ENCODE data around the gene ABHD17C. TPM values are rescaled to one million over a fixed set of nuclear protein-coding genes. Genes with fewer than 3 reads are reported as not detected.

Gene ABHD17C
- total and polyA plus RNA-seq, 2 donors (not counting 3 experiments of a cell fraction or from before 2014, with no cell fraction given) = 5.9 to 10.9 TPM

- dilution Hi-C loops (cut with MboI; ENCODE audit: extremely low pct_ligation_motif_present, low sequenced_read_pairs) (no loop called here), intact Hi-C loops (cut with micrococcal nuclease) (no loop called here)
- CTCF ChIA-PET = interaction anchor here (1.0 to 3.6 kb wide), 2 partner anchors 10 to 479 kb away, joined by 3 to 28 read pairs; no protein-coding TSS in a partner anchor
- Histone ChIP-seq H3K4me1 (ENCODE audit: control insufficient read depth, extremely low read depth, insufficient read depth, low read length) (no peaks in the 10 kb centered on the region), H4K20me1 (replicated peaks; ENCODE audit: control insufficient read depth, extremely low read depth, insufficient read depth, low read length) (no peaks in the 10 kb centered on the region), H3K9me1 (replicated peaks; ENCODE audit: control insufficient read depth, extremely low read depth, insufficient read depth, low read length) (no peaks in the 10 kb centered on the region), H3K27me3 (ENCODE audit: control insufficient read depth in 2 of 2, insufficient read depth in 2 of 2, low read length in 2 of 2) (peaks cover 0 to 7% of the 10 kb centered on the region in 2 experiments), H2AFZ (ENCODE audit: low read depth, low read length) (no peak overlapping the region), H3K4me3 (replicated peaks in 1 of 3; ENCODE audit: insufficient read depth in 1 of 3, low read depth in 1 of 3, low read length in 3 of 3) (no peak overlapping the region), H3K27ac (ENCODE audit: insufficient read depth, low read depth, low read length) (no peak overlapping the region), H3K9ac (replicated peaks; ENCODE audit: extremely low read depth, insufficient read depth, low read length) (no peak overlapping the region), H3K36me3 (ENCODE audit: control insufficient read depth in 2 of 2, extremely low read depth in 1 of 2, insufficient read depth in 2 of 2, low read length in 2 of 2) (no peaks in the 10 kb centered on the region), H3K4me2 (ENCODE audit: insufficient read depth, low read length) (no peak overlapping the region), H3K9me3 (replicated peaks; ENCODE audit: control insufficient read depth, insufficient read depth, low read length) (no peaks in the 10 kb centered on the region), H3K79me2 (ENCODE audit: control insufficient read depth, insufficient read depth, low read length) (no peaks in the 10 kb centered on the region)
- BruUV-seq (replicated peaks) = no TSS peak
- FAIRE-seq (no peak), DNase-seq (ENCODE audit: low read depth, low spot score) (no peak)
- POLR2A ChIA-PET = no interaction called here
- TF ChIP-seq, protein P1, sequence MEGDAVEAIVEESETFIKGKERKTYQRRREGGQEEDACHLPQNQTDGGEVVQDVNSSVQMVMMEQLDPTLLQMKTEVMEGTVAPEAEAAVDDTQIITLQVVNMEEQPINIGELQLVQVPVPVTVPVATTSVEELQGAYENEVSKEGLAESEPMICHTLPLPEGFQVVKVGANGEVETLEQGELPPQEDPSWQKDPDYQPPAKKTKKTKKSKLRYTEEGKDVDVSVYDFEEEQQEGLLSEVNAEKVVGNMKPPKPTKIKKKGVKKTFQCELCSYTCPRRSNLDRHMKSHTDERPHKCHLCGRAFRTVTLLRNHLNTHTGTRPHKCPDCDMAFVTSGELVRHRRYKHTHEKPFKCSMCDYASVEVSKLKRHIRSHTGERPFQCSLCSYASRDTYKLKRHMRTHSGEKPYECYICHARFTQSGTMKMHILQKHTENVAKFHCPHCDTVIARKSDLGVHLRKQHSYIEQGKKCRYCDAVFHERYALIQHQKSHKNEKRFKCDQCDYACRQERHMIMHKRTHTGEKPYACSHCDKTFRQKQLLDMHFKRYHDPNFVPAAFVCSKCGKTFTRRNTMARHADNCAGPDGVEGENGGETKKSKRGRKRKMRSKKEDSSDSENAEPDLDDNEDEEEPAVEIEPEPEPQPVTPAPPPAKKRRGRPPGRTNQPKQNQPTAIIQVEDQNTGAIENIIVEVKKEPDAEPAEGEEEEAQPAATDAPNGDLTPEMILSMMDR (IDR thresholded peaks at IDR 0.05; ENCODE audit: extremely low read depth in 1 of 2, insufficient read depth in 1 of 2, low read depth in 1 of 2, low read length in 2 of 2) = no peak
- TF ChIP-seq JUN (IDR thresholded peaks at IDR 0.05; ENCODE audit: borderline replicate concordance, insufficient read depth, insufficient read length, low read depth) = no peak
- no peak for TF ChIP-seq POLR2AphosphoS5 (IDR thresholded peaks at IDR 0.05; ENCODE audit: insufficient read depth, low read depth, low read length)
Measured at GRCh38 chr15:80787316-80787715, 92.2 kb downstream of the ABHD17C start.

DNA sequence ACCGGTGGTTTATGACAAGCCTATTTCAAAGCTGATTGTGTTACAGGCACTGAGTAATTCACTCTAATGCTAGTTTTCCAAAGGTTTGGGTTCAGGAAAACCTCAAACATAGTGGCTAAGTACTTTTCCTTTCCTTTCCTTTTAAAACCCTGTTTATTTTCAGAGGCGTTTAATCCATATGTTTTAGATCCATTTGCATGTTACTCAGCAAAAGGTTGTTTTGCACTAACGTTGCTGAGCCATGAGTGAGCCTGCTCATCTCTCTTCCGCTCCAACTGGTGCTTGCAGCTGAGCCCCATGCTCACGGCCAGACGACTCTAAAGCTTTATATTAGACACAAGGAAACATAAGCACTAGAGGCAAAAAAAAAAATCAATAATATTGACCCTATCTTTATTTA lies 93.4 kb downstream of the ABHD17C start:
- ChIA-PET POLR2A (no interaction called here), CTCF (interaction anchor here (3.6 kb wide), 1 partner anchor 11 kb away, joined by 28 read pairs; no protein-coding TSS in a partner anchor)
- no TSS peak for BruUV-seq (replicated peaks)
- H3K4me2 ChIP-seq (ENCODE audit: insufficient read depth, low read length) = no peak overlapping the region
- H3K4me3 ChIP-seq (replicated peaks in 1 of 3; ENCODE audit: insufficient read depth in 1 of 3, low read depth in 1 of 3, low read length in 3 of 3) = no peak overlapping the region
- H3K9me3 ChIP-seq (replicated peaks; ENCODE audit: control insufficient read depth, insufficient read depth, low read length) = no peaks in the 10 kb centered on the region
- no peak overlapping the region for H3K27ac ChIP-seq (ENCODE audit: insufficient read depth, low read depth, low read length)
- H3K9me1 ChIP-seq (replicated peaks; ENCODE audit: control insufficient read depth, extremely low read depth, insufficient read depth, low read length) = no peaks in the 10 kb centered on the region
- H3K36me3 ChIP-seq (ENCODE audit: control insufficient read depth in 2 of 2, extremely low read depth in 1 of 2, insufficient read depth in 2 of 2, low read length in 2 of 2) = no peaks in the 10 kb centered on the region
- TF ChIP-seq FOS (IDR thresholded peaks at IDR 0.05; ENCODE audit: borderline replicate concordance, insufficient read depth, low read length) (no peak), MYC (IDR thresholded peaks at IDR 0.05; ENCODE audit: low read depth, low read length) (no peak), MAX (IDR thresholded peaks at IDR 0.05; ENCODE audit: insufficient read depth, insufficient read length) (no peak), JUN (IDR thresholded peaks at IDR 0.05; ENCODE audit: borderline replicate concordance, insufficient read depth, insufficient read length, low read depth) (no peak), GATA2 (IDR thresholded peaks at IDR 0.05; ENCODE audit: insufficient read depth, insufficient read length, low read depth, low read length) (no peak), EZH2 (IDR thresholded peaks at IDR 0.05; ENCODE audit: borderline replicate concordance, low read depth, low read length, severe bottlenecking) (no peak), POLR2AphosphoS5 (IDR thresholded peaks at IDR 0.05; ENCODE audit: insufficient read depth, low read depth, low read length) (no peak), POLR2A (IDR thresholded peaks at IDR 0.05; ENCODE audit: low read depth, low read length) (no peak)
- TF ChIP-seq, protein P1 (IDR thresholded peaks at IDR 0.05; ENCODE audit: extremely low read depth in 1 of 2, insufficient read depth in 1 of 2, low read depth in 1 of 2, low read length in 2 of 2) = no peak
- no peaks in the 10 kb centered on the region for H3K4me1 ChIP-seq (ENCODE audit: control insufficient read depth, extremely low read depth, insufficient read depth, low read length)
- FAIRE-seq = no peak
- peaks cover 0 to 6% of the 10 kb centered on the region in 2 experiments for H3K27me3 ChIP-seq (ENCODE audit: control insufficient read depth in 2 of 2, insufficient read depth in 2 of 2, low read length in 2 of 2)
- no peak overlapping the region for H2AFZ ChIP-seq (ENCODE audit: low read depth, low read length)
- no peak overlapping the region for H3K9ac ChIP-seq (replicated peaks; ENCODE audit: extremely low read depth, insufficient read depth, low read length)
- dilution Hi-C loops (cut with MboI; ENCODE audit: extremely low pct_ligation_motif_present, low sequenced_read_pairs) (no loop called here), intact Hi-C loops (cut with micrococcal nuclease) (no loop called here)
- no peaks in the 10 kb centered on the region for H3K79me2 ChIP-seq (ENCODE audit: control insufficient read depth, insufficient read depth, low read length)
- H4K20me1 ChIP-seq (replicated peaks; ENCODE audit: control insufficient read depth, extremely low read depth, insufficient read depth, low read length) = no peaks in the 10 kb centered on the region
- no peak for DNase-seq (ENCODE audit: low read depth, low spot score)

All from endothelial cell of umbilical vein (primary cell).